Measurements from ENCODE around the gene TMSB15B. TPM values are rescaled to one million over a fixed set of nuclear protein-coding genes. Genes with fewer than 3 reads are reported as not detected.
A peak's percentile ranks its signal among the peaks of the same experiment; 100 is the strongest.

TMSB15B gene
- polyA plus RNA-seq, 1 donor (not counting 4 experiments of a cell fraction or from before 2014, with no cell fraction given): 11.5 TPM

- no peaks in the 10 kb centered on the region for H3K9me1 ChIP-seq (ENCODE audit: control insufficient read depth, extremely low read depth, insufficient read depth, low read length)
- peak overlapping the region in 2 of 3 experiments; percentile 49 to 67 for H3K4me3 ChIP-seq (ENCODE audit: control insufficient read depth in 2 of 3, extremely low read depth in 1 of 3, insufficient read depth in 2 of 3, low read depth in 1 of 3, low read length in 3 of 3)
- FAIRE-seq (no peak), DNase-seq (ENCODE audit: low read depth, low spot score) (no peak)
- H2AFZ ChIP-seq (ENCODE audit: control insufficient read depth, low read length): peak overlapping the region; percentile 30
- H3K4me1 ChIP-seq (ENCODE audit: control insufficient read depth, extremely low read depth, insufficient read depth, low read length): no peaks in the 10 kb centered on the region
- H3K79me2 ChIP-seq (ENCODE audit: control insufficient read depth, insufficient read depth, low read length): no peaks in the 10 kb centered on the region
- no peaks in the 10 kb centered on the region for H4K20me1 ChIP-seq (ENCODE audit: control insufficient read depth, extremely low read depth, insufficient read depth, low read length)
- H3K4me2 ChIP-seq (ENCODE audit: control insufficient read depth, extremely low read depth, insufficient read depth, low read depth, low read length): peak overlapping the region; percentile 66
- H3K27me3 ChIP-seq (ENCODE audit: control insufficient read depth, extremely low read depth, insufficient read depth, low read length): no peaks in the 10 kb centered on the region
- TF ChIP-seq EZH2 (IDR thresholded peaks at IDR 0.05; ENCODE audit: low read length): no peak
- TF ChIP-seq, protein P1, sequence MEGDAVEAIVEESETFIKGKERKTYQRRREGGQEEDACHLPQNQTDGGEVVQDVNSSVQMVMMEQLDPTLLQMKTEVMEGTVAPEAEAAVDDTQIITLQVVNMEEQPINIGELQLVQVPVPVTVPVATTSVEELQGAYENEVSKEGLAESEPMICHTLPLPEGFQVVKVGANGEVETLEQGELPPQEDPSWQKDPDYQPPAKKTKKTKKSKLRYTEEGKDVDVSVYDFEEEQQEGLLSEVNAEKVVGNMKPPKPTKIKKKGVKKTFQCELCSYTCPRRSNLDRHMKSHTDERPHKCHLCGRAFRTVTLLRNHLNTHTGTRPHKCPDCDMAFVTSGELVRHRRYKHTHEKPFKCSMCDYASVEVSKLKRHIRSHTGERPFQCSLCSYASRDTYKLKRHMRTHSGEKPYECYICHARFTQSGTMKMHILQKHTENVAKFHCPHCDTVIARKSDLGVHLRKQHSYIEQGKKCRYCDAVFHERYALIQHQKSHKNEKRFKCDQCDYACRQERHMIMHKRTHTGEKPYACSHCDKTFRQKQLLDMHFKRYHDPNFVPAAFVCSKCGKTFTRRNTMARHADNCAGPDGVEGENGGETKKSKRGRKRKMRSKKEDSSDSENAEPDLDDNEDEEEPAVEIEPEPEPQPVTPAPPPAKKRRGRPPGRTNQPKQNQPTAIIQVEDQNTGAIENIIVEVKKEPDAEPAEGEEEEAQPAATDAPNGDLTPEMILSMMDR (optimal IDR thresholded peaks at IDR 0.05 in 1 of 3, IDR thresholded peaks at IDR 0.05 in 1 of 3, conservative IDR thresholded peaks at IDR 0.05 in 1 of 3; ENCODE audit: extremely low read depth in 1 of 3, insufficient read depth in 2 of 3, low read length in 3 of 3): peak in 2 of 3 experiments; percentile 23 to 46
- H3K9me3 ChIP-seq (ENCODE audit: control insufficient read depth, low read depth, low read length): no peaks in the 10 kb centered on the region
- dilution Hi-C loops (cut with MboI; ENCODE audit: extremely low pct_ligation_motif_present, low sequenced_read_pairs): no loop called here
- H3K27ac ChIP-seq (ENCODE audit: control insufficient read depth, insufficient read depth, low read length): no peak overlapping the region
- H3K9ac ChIP-seq (ENCODE audit: control insufficient read depth, extremely low read depth, insufficient read depth, low read length): no peak overlapping the region
- no peaks in the 10 kb centered on the region for H3K36me3 ChIP-seq (ENCODE audit: control insufficient read depth in 2 of 2, extremely low read depth in 1 of 2, insufficient read depth in 2 of 2, low read length in 2 of 2)
Measured at GRCh38 chrX:103918050-103918449, 44.4 kb upstream of the TMSB15B start.

- no peak for DNase-seq (ENCODE audit: low read depth, low spot score)
- Histone ChIP-seq H3K9me1 (ENCODE audit: control insufficient read depth, extremely low read depth, insufficient read depth, low read length) (no peaks in the 10 kb centered on the region), H3K79me2 (ENCODE audit: control insufficient read depth, insufficient read depth, low read length) (no peaks in the 10 kb centered on the region), H2AFZ (ENCODE audit: control insufficient read depth, low read length) (peak overlapping the region; percentile 59), H3K27ac (ENCODE audit: control insufficient read depth, insufficient read depth, low read length) (peak overlapping the region; percentile 2), H3K4me3 (ENCODE audit: control insufficient read depth in 2 of 3, extremely low read depth in 1 of 3, insufficient read depth in 2 of 3, low read depth in 1 of 3, low read length in 3 of 3) (peak overlapping the region; percentile 49 to 73 (median 67)), H3K36me3 (ENCODE audit: control insufficient read depth in 2 of 2, extremely low read depth in 1 of 2, insufficient read depth in 2 of 2, low read length in 2 of 2) (no peaks in the 10 kb centered on the region), H3K4me2 (ENCODE audit: control insufficient read depth, extremely low read depth, insufficient read depth, low read depth, low read length) (peak overlapping the region; percentile 61), H3K9ac (ENCODE audit: control insufficient read depth, extremely low read depth, insufficient read depth, low read length) (peak overlapping the region; percentile 56), H3K9me3 (ENCODE audit: control insufficient read depth, low read depth, low read length) (no peaks in the 10 kb centered on the region), H3K27me3 (ENCODE audit: control insufficient read depth, extremely low read depth, insufficient read depth, low read length) (no peaks in the 10 kb centered on the region), H4K20me1 (ENCODE audit: control insufficient read depth, extremely low read depth, insufficient read depth, low read length) (no peaks in the 10 kb centered on the region), H3K4me1 (ENCODE audit: control insufficient read depth, extremely low read depth, insufficient read depth, low read length) (no peaks in the 10 kb centered on the region)
- dilution Hi-C loops (cut with MboI; ENCODE audit: extremely low pct_ligation_motif_present, low sequenced_read_pairs): no loop called here
- no peak for FAIRE-seq
- no peak for TF ChIP-seq EZH2 (IDR thresholded peaks at IDR 0.05; ENCODE audit: low read length)
- TF ChIP-seq, protein P1 (optimal IDR thresholded peaks at IDR 0.05 in 1 of 3, IDR thresholded peaks at IDR 0.05 in 1 of 3, conservative IDR thresholded peaks at IDR 0.05 in 1 of 3; ENCODE audit: extremely low read depth in 1 of 3, insufficient read depth in 2 of 3, low read length in 3 of 3): no peak
Measured at GRCh38 chrX:103918571-103919269, 43.7 kb upstream of the TMSB15B start.
